Neuron (in vitro differentiated cells): ENCODE measurements around the gene CLN3.

Source experiments
- H2AFZ ChIP-seq: one replicate; pipeline ENCODE4 v1.6.1; 2013; ENCODE audit warnings: low read depth, mild to moderate bottlenecking, inconsistent platforms, low read length, moderate library complexity
- H3K27me3 ChIP-seq: one replicate; pipeline ENCODE4 v1.6.1; 2013; ENCODE audit warnings: low read length; ENCODE audit not compliant: insufficient read depth
- H3K36me3 ChIP-seq: one replicate; pipeline ENCODE4 v1.6.1; 2013; ENCODE audit warnings: low read length; ENCODE audit not compliant: insufficient read depth
- H3K4me1 ChIP-seq: one replicate; pipeline ENCODE4 v1.6.1; 2013; ENCODE audit warnings: low read length; ENCODE audit not compliant: insufficient read depth
- H3K4me3 ChIP-seq: 2 replicates; pipeline ENCODE4 v1.5.1; 2013; ENCODE audit warnings: mild to moderate bottlenecking, low read length, moderate library complexity
- H3K9me3 ChIP-seq: one replicate; pipeline ENCODE4 v1.6.1; 2013; ENCODE audit warnings: low read length

The CLN3 gene

DNA sequence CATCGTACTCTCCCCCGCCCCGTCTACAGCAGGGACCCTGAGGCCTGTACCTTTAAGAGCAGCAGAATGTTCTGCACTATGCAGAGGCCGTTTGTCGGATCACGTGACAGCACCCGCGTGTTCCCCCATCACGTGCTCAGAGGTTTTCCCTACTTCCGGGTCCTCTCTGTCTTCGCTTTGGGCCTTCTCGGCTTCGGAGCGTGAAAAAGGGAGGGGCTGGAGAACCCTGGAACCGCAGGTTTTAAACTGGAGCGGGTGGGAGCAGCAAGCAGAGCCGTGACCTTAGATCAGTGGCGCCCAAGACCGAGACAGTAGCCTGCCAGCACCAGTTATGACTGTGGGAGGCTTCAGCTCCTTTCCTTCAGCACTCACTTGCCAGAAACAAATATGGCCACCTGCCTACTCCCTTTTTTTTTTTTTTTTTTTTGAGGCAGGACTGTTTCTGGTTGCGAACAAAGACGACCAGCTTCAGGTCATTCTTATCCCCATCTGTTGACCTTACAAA lies at the start of gene CLN3:
TSS of gene CLN3 (minus strand) at position 105 of the 505 bp plus-strand sequence. CDS start 315 bp downstream, outside the sequence.
- Histone ChIP-seq H2AFZ (peak within 1 kb of the TSS; percentile 95), H3K9me3 (no peaks in the 10 kb centered on the region), H3K4me3 (peak within 1 kb of the TSS; percentile 96), H3K27me3 (peaks cover 6% of the 10 kb centered on the region), H3K36me3 (peaks cover 14% of the 10 kb centered on the region), H3K4me1 (peaks cover 3% of the 10 kb centered on the region)

DNA sequence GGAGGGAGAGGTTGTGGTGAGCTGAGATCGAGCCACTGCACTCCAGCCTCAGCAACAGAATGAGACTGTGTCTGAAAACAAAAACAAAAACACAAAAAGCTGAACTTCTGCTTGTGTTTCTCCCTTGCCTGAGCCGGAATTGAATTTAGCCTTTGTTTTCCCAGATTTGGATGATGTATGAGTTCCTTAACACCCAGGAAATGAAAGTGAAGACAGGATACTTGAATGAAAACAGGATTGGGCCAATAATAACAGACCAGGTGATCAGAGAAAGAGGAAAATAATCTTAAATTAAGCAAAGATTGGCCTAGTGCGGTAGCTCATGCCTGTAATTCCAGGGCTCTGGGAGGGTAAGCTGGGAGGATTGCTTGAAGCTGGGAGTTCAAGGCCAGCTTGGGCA lies 48.5 kb upstream of the CLN3 start:
- Histone ChIP-seq H3K36me3 (no peaks in the 10 kb centered on the region), H3K27me3 (no peaks in the 10 kb centered on the region), H2AFZ (no peak overlapping the region), H3K9me3 (no peaks in the 10 kb centered on the region), H3K4me1 (no peaks in the 10 kb centered on the region), H3K4me3 (no peak overlapping the region)

DNA sequence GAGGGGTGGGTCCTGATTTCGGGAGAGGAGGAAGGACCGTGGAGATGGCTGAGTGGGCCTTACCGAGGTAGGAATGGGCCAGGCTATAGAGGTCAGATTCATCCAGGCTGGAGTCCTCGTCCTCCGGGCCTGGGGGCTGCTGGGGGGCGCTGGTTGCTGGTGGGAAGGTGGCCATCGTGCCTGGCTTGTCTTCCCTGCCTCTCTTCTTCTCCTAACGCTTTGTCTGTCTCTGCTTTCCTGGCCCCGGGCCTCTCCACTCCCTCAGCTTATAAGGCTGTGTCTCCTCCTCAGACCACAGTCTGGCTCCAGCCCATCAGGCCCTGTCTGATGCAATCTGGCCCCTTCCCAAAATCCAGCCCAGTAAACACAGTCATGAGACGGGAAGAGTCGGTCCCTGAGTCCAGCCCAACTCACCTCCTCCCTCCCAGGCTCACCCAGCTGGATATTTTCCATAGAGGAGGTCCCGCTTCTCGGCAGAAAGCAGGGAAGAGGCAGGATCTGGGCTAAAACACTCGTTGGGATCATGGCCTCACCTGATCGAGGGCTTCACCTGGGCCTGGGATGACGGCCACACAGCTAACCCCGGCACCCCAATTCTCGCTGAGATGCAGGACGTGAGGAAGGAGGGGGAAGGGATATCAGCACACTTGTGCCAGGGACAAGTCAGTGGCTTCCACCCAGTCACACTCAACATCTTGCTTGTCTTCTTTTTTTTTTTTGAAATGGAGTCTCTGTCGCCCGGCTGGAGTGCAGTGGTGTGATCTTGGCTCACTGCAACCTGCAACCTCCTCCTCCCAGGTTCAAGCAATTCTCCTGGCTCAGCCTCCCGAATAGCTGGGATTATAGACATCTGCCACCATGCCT lies 47.1 kb upstream of the CLN3 start, which contains the start of gene NUPR1:
TSS of gene NUPR1 (minus strand) at position 242 of the 864 bp plus-strand sequence. CDS start at position 175, 67 bp downstream.
- no peaks in the 10 kb centered on the region for H3K9me3 ChIP-seq
- H3K4me3 ChIP-seq, result no peak within 1 kb of the TSS
- H2AFZ ChIP-seq, result no peak within 1 kb of the TSS
- no peaks in the 10 kb centered on the region for H3K27me3 ChIP-seq
- H3K4me1 ChIP-seq, result no peaks in the 10 kb centered on the region
- no peaks in the 10 kb centered on the region for H3K36me3 ChIP-seq

DNA sequence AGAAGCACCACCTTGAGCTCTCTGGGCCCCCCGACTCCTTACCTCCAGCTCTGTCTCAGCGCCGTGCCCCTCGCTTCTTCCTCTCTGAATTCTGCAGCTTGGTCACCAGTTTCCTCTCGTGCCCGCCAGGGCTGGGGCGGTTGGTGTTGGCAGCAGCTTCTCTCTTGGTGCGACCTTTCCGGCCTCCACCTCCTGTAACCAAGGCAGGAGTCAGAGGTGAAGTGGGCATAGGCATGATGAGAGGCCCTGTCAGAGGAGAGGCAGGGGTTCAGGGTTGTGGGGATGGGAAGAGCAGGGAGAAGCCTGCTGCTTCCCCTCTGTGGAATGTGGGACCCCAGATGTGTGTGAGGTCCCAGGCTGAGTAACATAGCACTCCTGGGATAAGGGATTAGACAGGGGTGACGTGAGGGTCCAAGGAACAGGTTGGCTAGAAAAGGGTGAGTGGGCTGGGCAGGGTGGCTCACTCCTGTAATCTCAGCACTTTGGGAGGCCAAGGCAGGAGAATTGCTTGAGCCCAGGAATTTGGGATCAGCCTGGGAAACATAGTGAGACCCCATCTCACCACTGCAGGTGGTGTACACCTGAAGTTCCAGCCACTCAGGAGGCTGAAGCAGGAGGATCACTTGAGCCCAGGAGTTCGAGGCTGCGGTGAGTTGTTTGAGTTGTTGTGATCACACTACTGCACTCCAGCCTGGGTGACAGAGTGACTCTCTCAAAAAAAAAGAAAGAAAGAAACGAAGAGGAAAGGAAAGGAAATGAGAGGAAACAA lies 46.3 kb upstream of the CLN3 start:
- no peak overlapping the region for H2AFZ ChIP-seq
- H3K27me3 ChIP-seq, result no peaks in the 10 kb centered on the region
- no peaks in the 10 kb centered on the region for H3K36me3 ChIP-seq
- H3K9me3 ChIP-seq, result no peaks in the 10 kb centered on the region
- H3K4me3 ChIP-seq, result no peak overlapping the region
- no peaks in the 10 kb centered on the region for H3K4me1 ChIP-seq

DNA sequence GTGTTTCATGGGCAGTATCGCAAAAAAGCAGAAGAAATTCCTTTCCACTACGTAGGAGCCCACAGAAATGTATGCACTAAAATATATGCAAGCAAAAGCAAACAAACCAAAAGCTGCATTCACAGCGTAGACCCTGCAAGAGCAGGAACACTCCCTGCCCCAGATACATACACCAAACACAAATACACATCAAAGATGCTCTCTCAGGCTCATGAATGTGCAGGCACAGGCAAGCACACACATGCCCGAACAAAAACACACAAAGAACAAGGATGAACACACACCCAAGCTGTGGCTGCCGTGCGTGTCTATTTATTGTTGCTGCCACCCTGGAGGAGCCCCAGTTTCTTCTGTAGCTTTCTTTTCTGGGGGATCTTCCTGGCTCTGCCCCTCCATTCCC lies 45.2 kb upstream of the CLN3 start:
- Histone ChIP-seq H3K4me3 (no peak overlapping the region), H3K9me3 (no peaks in the 10 kb centered on the region), H3K27me3 (no peaks in the 10 kb centered on the region), H2AFZ (peak overlapping the region; percentile 6), H3K4me1 (no peaks in the 10 kb centered on the region), H3K36me3 (no peaks in the 10 kb centered on the region)

DNA sequence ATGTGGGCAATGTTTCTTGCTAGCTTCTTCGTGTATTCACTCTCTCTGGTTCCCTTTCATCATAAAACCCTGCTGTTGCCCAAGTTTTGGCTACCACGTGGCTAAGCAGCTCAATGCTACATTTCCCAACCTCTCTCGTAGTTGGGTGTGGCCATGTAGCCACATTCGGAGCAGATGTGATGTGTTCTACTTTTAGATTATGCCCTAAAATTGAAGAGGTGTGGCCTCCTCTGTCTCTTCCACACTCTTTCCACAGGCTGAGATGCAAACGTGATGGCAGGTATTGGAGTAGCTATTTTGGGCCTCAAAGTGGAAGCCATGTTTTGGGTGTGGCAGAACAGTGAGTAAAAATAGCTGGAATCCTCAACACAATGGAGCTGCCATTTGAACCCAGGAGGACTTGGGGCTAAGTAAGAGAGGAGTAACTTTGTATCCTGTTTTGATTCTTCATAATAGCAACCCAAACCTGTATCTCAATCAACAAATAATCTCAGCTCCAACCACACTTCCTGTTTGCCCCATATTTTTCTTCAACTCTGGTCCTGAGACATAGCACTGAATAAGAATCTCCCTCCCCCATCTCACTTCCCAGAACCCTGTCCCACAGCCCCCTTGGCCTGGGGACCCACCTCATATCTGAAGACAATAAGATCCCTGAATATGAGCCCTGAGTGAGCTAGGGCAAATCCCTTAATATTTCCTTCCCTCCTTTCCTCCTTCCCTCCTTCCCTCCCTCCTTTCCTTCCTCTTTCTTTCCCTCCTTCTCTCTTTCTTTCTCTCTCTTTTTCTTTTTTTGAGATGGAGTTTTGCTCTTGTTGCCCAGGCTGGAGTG lies 42.9 kb upstream of the CLN3 start:
- no peak overlapping the region for H2AFZ ChIP-seq
- no peak overlapping the region for H3K4me3 ChIP-seq
- no peaks in the 10 kb centered on the region for H3K27me3 ChIP-seq
- H3K36me3 ChIP-seq, result no peaks in the 10 kb centered on the region
- H3K9me3 ChIP-seq, result no peaks in the 10 kb centered on the region
- no peaks in the 10 kb centered on the region for H3K4me1 ChIP-seq

DNA sequence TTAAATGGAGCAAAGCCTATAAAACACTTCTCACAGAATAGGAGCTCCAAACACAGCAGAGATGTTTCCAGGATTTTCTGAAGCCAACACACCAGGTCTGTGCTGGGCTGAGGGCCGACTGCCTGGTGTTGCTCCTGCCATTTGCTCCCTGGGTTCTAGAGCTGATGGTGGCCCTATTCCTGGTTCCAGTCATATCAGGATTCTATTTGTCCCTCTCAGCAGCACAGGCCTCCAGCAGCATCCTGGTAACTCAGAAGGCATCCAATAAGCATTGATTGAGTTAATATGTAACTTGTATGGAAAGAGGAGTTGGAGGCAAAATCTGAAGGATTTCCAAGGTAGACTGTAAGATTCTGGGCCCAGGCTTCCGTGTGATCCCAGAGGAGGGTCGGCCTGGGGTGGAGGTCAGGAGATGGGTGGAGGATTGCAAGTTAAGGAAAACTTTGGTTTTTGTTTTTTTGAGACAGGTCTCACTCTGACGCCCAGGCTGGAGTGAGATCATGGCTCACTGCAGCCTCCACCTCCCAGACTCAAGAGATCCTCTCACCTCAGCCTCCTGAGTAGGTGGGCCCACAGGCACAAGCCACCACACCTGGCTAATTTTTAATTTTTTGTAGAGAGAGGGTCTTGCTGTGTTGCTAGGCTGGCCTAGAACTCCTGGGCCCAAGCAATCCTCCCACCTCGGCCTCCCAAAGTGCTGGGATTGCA lies 41.2 kb upstream of the CLN3 start:
- Histone ChIP-seq H3K9me3 (no peaks in the 10 kb centered on the region), H3K4me3 (no peak overlapping the region), H3K4me1 (no peaks in the 10 kb centered on the region), H3K36me3 (no peaks in the 10 kb centered on the region), H2AFZ (no peak overlapping the region), H3K27me3 (no peaks in the 10 kb centered on the region)

DNA sequence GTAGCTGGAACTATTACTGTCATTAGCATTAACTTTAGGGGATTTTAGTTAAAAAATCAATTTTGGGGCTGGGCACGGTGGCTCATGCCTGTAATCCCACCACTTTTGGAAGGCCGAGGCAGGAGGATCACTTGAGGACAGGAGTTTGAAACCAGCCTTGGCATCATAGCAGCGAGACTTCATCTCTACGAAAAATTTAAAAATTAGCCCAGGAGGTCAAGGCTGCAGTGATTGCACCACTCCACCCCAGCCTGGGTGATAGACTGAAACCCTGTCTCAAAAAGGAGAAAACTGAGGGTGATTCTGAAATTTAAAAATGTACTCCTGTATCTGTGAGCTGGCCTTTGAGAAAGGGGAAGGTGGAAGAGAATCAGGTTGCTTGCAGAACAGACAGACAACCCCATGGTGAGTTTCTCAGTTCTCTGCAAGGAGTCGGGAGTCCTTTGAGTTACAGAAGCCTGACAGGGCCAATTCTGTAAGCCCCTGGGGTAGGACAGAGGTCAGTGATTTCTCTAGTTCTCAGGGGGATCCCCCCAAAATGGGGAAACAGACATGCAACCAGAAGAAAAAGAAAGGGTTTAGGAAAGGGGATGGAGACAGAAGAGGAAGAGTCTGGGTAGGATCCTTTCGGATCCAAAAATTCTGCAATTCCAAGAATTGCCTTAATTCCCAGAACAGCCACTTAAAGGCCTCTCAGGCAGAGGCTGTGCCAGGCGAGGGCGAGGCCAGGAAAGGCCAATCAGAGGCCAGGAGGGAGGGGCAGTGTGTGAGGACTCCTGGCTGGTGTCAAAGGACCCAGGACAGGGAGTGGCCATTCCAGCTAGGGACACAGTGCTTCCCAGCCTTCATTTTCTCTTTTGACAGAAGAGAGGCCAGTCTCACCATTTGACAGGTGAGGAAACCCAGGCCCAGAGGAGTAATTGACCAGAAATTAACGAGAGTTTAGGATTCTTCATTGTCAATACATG lies 40.2 kb upstream of the CLN3 start:
- Histone ChIP-seq H3K36me3 (no peaks in the 10 kb centered on the region), H3K4me3 (no peak overlapping the region), H2AFZ (peak overlapping the region; percentile 56), H3K9me3 (no peaks in the 10 kb centered on the region), H3K4me1 (no peaks in the 10 kb centered on the region), H3K27me3 (no peaks in the 10 kb centered on the region)

DNA sequence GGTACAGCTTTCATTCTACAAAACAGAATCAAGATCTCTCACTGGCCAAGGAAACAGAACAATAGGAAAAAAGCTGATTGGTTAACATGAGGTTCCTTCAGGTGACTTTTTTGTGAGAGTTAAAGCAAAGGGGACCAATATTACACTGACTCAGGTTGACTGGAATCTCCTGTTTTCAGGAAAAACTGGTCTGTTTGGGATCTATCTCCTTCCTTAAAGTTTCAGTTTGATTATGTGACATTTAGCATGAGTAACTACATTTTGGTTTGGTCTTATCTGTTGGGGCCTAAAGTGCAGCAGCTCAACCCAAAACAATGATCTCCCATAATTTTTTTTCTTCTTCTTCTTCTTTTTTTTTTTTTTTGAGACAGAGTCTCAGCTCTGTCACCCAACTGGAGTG lies 37.2 kb upstream of the CLN3 start:
- H3K4me3 ChIP-seq, result no peak overlapping the region
- no peaks in the 10 kb centered on the region for H3K27me3 ChIP-seq
- no peak overlapping the region for H2AFZ ChIP-seq
- H3K9me3 ChIP-seq, result no peaks in the 10 kb centered on the region
- no peaks in the 10 kb centered on the region for H3K4me1 ChIP-seq
- no peaks in the 10 kb centered on the region for H3K36me3 ChIP-seq

DNA sequence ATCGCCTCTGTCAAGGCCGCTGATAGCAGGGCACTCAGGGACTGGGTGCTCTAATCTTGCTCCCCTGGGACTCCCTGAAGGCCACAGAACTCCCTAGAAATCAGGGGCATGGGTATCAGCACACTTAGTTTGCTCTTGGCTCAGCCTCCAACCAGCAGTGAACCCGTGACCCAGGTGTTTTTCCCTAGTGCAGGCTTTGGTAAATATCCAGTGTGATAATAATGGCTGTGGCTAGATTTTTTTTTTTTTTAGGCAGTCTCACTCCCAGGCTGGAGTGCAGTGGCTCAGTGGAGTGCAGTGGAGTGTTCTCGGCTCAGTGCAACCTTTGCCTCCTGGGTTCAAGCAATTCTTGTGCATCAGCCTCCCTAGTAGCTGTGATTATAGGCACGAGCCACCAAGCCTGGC lies 36.6 kb upstream of the CLN3 start:
- Histone ChIP-seq H3K4me1 (no peaks in the 10 kb centered on the region), H2AFZ (no peak overlapping the region), H3K4me3 (no peak overlapping the region), H3K36me3 (no peaks in the 10 kb centered on the region), H3K9me3 (no peaks in the 10 kb centered on the region), H3K27me3 (no peaks in the 10 kb centered on the region)

DNA sequence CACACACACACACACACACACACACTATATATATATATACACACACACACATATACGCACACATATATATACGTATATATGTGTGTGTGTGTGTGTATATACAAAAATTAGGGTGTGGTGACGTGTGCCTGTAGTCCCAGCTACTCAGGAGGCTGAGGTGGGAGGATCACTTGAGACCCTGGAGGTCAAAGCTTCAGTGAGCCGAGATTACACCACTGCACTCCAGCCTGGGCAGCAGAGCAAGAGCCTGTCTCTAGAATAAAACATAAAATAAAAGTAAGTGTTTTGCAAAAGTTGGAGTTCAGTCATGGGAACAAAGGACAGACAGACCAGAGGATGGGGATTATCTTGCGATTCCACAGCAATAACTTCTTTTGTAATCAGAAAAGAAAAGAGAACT lies 36.1 kb upstream of the CLN3 start:
- Histone ChIP-seq H3K27me3 (no peaks in the 10 kb centered on the region), H3K36me3 (no peaks in the 10 kb centered on the region), H3K4me1 (no peaks in the 10 kb centered on the region), H3K9me3 (no peaks in the 10 kb centered on the region), H2AFZ (no peak overlapping the region), H3K4me3 (no peak overlapping the region)
